ENCODE measurements around the gene RNASEH2B. TPM values are rescaled to one million over a fixed set of nuclear protein-coding genes. Genes with fewer than 3 reads are reported as not detected.

RNASEH2B gene
- total RNA-seq, 1 experiment from 2014 or later, result 60.2 TPM

DNA sequence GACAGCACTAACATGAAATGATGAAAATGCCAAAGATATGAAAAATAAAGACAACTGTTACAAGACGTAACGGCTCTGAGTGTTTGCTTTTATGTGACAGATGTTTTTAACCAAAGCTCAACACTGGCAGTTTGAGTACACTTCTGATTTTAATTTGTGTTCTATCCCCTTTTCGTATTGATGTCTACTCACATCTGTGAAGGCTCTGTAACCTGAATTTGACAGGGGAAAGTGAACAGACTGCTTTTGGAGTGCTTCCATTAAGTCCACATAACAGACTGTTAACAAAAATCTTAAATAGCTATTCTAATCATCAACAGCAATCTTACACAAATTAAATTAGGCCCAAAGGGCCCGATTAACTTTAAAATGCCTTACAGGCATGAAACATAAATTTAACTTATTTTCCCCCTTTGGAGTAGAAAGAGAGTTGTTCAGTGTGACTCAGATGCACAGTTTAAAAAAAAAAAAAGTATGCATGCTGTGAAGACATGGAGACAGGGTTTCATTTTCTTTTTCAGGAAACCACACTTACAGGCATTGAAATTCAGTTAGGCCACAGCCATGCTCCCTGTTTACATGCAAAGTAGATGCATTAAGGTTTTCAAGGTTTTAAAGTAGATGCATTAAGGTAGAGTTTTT is 16.3 kb upstream of the RNASEH2B start:
- Mint-ChIP-seq H3K4me3 (ENCODE audit: unreplicated experiment) (no peak overlapping the region), H3K9me3 (ENCODE audit: unreplicated experiment) (no peaks in the 10 kb centered on the region)
- no TSS peak for BruUV-seq (replicated peaks)

DNA sequence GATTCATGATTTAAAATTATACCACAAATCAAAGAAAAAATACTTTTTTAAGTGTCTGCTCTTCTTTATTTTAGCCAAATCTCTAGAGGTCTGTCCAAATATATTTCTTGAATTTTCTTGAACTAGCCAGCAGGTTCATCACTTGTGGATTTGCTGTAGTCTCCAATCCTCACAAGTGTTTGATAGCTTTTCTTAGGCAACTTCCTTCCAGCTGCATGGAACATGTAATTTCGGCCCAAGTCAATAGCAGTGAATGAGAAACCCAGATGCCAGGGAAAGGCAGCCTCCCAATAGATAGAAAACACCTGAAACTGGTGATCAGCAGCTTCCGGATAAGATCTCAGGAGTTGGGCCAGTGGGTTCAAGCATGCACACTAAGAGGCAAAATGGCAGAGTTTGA is 15.6 kb upstream of the RNASEH2B start:
- BruUV-seq (replicated peaks), result no TSS peak
- no peaks in the 10 kb centered on the region for H3K36me3 ChIP-seq (ENCODE audit: control insufficient read depth, insufficient read depth, low read length)
- no peaks in the 10 kb centered on the region for H3K36me3 Mint-ChIP-seq (ENCODE audit: insufficient read depth, unreplicated experiment)
- H3K4me3 ChIP-seq (ENCODE audit: low read depth, low read length), result no peak overlapping the region
- no peak overlapping the region for H3K4me3 Mint-ChIP-seq (ENCODE audit: unreplicated experiment)
- H3K9me3 Mint-ChIP-seq (ENCODE audit: unreplicated experiment), result no peaks in the 10 kb centered on the region
- no peaks in the 10 kb centered on the region for H3K9me3 ChIP-seq
- peaks cover 16% of the 10 kb centered on the region for H3K27me3 Mint-ChIP-seq (ENCODE audit: insufficient read depth, unreplicated experiment)
- TF ChIP-seq, protein P1, sequence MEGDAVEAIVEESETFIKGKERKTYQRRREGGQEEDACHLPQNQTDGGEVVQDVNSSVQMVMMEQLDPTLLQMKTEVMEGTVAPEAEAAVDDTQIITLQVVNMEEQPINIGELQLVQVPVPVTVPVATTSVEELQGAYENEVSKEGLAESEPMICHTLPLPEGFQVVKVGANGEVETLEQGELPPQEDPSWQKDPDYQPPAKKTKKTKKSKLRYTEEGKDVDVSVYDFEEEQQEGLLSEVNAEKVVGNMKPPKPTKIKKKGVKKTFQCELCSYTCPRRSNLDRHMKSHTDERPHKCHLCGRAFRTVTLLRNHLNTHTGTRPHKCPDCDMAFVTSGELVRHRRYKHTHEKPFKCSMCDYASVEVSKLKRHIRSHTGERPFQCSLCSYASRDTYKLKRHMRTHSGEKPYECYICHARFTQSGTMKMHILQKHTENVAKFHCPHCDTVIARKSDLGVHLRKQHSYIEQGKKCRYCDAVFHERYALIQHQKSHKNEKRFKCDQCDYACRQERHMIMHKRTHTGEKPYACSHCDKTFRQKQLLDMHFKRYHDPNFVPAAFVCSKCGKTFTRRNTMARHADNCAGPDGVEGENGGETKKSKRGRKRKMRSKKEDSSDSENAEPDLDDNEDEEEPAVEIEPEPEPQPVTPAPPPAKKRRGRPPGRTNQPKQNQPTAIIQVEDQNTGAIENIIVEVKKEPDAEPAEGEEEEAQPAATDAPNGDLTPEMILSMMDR (IDR thresholded peaks at IDR 0.05; ENCODE audit: insufficient read depth in 1 of 2, low read depth in 1 of 2, low read length in 1 of 2, severe bottlenecking in 1 of 2, unreplicated experiment in 1 of 2), result no peak
- H3K27ac Mint-ChIP-seq (ENCODE audit: unreplicated experiment), result no peak overlapping the region
- no peaks in the 10 kb centered on the region for H3K4me1 Mint-ChIP-seq (ENCODE audit: low read depth, unreplicated experiment)
- ChIA-PET POLR2A (no interaction called here), CTCF (no interaction called here)
- H3K4me1 ChIP-seq, result no peaks in the 10 kb centered on the region
- intact Hi-C loops (cut with micrococcal nuclease; ENCODE audit: unreplicated experiment), result no loop called here
- H3K27me3 ChIP-seq (replicated peaks; ENCODE audit: control insufficient read depth, insufficient read depth, low read length), result no peaks in the 10 kb centered on the region
- DNase-seq, result no peak

More for the DNA sequence above, 16.3 kb upstream of the RNASEH2B start:
- DNase-seq, result no peak
- Histone ChIP-seq H3K36me3 (ENCODE audit: control insufficient read depth, insufficient read depth, low read length) (no peaks in the 10 kb centered on the region), H3K9me3 (no peaks in the 10 kb centered on the region), H3K27me3 (replicated peaks; ENCODE audit: control insufficient read depth, insufficient read depth, low read length) (no peaks in the 10 kb centered on the region), H3K4me3 (ENCODE audit: low read depth, low read length) (no peak overlapping the region), H3K4me1 (no peaks in the 10 kb centered on the region)
- ChIA-PET POLR2A (interaction anchor here (0.6 kb wide), 1 partner anchor 16 kb away, joined by 3 read pairs; no protein-coding TSS in a partner anchor), CTCF (no interaction called here)
- H3K27ac Mint-ChIP-seq (ENCODE audit: unreplicated experiment), result no peak overlapping the region
- H3K4me1 Mint-ChIP-seq (ENCODE audit: low read depth, unreplicated experiment), result no peaks in the 10 kb centered on the region
- peaks cover 16% of the 10 kb centered on the region for H3K27me3 Mint-ChIP-seq (ENCODE audit: insufficient read depth, unreplicated experiment)
- intact Hi-C loops (cut with micrococcal nuclease; ENCODE audit: unreplicated experiment), result no loop called here
- TF ChIP-seq, protein P1 (IDR thresholded peaks at IDR 0.05; ENCODE audit: insufficient read depth in 1 of 2, low read depth in 1 of 2, low read length in 1 of 2, severe bottlenecking in 1 of 2, unreplicated experiment in 1 of 2), result no peak
- no peaks in the 10 kb centered on the region for H3K36me3 Mint-ChIP-seq (ENCODE audit: insufficient read depth, unreplicated experiment)

DNA sequence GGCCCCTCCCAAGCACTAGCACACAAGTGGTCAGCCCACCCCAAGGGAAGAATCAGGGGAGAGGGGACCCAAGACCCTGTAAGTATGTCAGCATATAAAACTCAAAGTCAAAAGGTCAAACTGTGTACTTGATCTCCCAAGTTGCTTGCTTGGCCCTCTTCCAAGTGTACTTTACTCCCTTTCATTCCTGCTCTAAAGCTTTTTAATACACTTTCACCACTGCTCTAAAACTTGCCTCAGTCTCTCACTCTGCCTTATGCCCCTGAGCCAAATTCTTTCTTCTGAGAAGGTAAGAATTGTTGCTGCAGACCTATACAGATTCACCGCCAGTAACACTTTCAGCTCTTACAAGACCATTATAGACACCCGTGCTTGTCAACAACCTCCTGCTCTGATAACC is 15.1 kb upstream of the RNASEH2B start:
- Mint-ChIP-seq H3K36me3 (ENCODE audit: insufficient read depth, unreplicated experiment) (no peaks in the 10 kb centered on the region), H3K27ac (ENCODE audit: unreplicated experiment) (no peak overlapping the region), H3K4me3 (ENCODE audit: unreplicated experiment) (no peak overlapping the region), H3K9me3 (ENCODE audit: unreplicated experiment) (no peaks in the 10 kb centered on the region), H3K27me3 (ENCODE audit: insufficient read depth, unreplicated experiment) (peaks cover 13% of the 10 kb centered on the region), H3K4me1 (ENCODE audit: low read depth, unreplicated experiment) (no peaks in the 10 kb centered on the region)
- H3K4me1 ChIP-seq, result no peaks in the 10 kb centered on the region
- H3K9me3 ChIP-seq, result 0 out of 2 replicates have a peak, but pooled peaks cover 3% of the 10 kb centered on the region
- DNase-seq, result no peak
- H3K36me3 ChIP-seq (ENCODE audit: control insufficient read depth, insufficient read depth, low read length), result no peaks in the 10 kb centered on the region
- intact Hi-C loops (cut with micrococcal nuclease; ENCODE audit: unreplicated experiment), result no loop called here
- ChIA-PET CTCF (no interaction called here), POLR2A (no interaction called here)
- no peak overlapping the region for H3K4me3 ChIP-seq (ENCODE audit: low read depth, low read length)
- no TSS peak for BruUV-seq (replicated peaks)
- no peaks in the 10 kb centered on the region for H3K27me3 ChIP-seq (replicated peaks; ENCODE audit: control insufficient read depth, insufficient read depth, low read length)
- TF ChIP-seq, protein P1 (IDR thresholded peaks at IDR 0.05; ENCODE audit: insufficient read depth in 1 of 2, low read depth in 1 of 2, low read length in 1 of 2, severe bottlenecking in 1 of 2, unreplicated experiment in 1 of 2), result no peak

Data from Caco-2 (cell line).